A549 (cell line): ENCODE data around the gene ODC1. TPM values are rescaled to one million over a fixed set of nuclear protein-coding genes. Genes with fewer than 3 reads are reported as not detected.

ENCODE experiments used
- ATAC-seq, 2 experiments: fragments of 200-7000 bp in 1 of 2; fragments of >200 bp in 1 of 2; cut with Nextera tagmentation in 1 of 2; cut with Tn5 transposase in 1 of 2; 3 replicates each; pipeline versions ENCODE4 v1.8.0 to v1.9.1; 2018 to 2020; ENCODE audit warnings: mild to moderate bottlenecking in 1 of 2, moderate library complexity in 1 of 2
- CTCF ChIA-PET: fragments of 300-600 bp; sonication (Branson Sonifier 250); formaldehyde crosslinking; extraction: SDS; loops from one replicate; lab custom pipeline; 2021; ENCODE audit warnings: antibody characterized with exemption, inconsistent platforms; lab: Yijun Ruan, JAX
- POLR2A ChIA-PET: fragments of 350-600 bp; formaldehyde crosslinking; extraction: SDS; loops from one replicate; lab custom pipeline; 2021; ENCODE audit warnings: antibody characterized with exemption, inconsistent platforms; lab: Yijun Ruan, JAX
- DNase-seq, 2 experiments: peaks; one replicate each; pipeline versions ENCODE4 v3.0.0 to v3.0.0-alpha.2; 2011 to 2016; ENCODE audit warnings: low read depth in 1 of 2, low spot score in 1 of 2
- FAIRE-seq: peaks from 2 replicates; lab custom pipeline; 2011; peaks lifted over from hg19 to GRCh38; lab: Jason Lieb, UNC
- H3K27ac ChIP-seq, 2 experiments: fragments of >200 bp; sonication (Bioruptor Twin); formaldehyde crosslinking; 3 replicates each; pipeline ENCODE4 v1.5.1; 2016 to 2017
- H3K4me1 ChIP-seq: fragments of >200 bp; sonication (Bioruptor Twin); formaldehyde crosslinking; 3 replicates; pipeline ENCODE4 v1.6.1; 2016
- H3K4me2 ChIP-seq: fragments of >200 bp; sonication (Bioruptor Twin); formaldehyde crosslinking; 3 replicates; pipeline ENCODE4 v1.6.1; 2016
- H3K4me3 ChIP-seq: fragments of >200 bp; sonication (Bioruptor Twin); formaldehyde crosslinking; 3 replicates; pipeline ENCODE4 v1.5.1; 2016
- H3K9me3 ChIP-seq: fragments of >200 bp; sonication (Bioruptor Twin); formaldehyde crosslinking; 3 replicates; pipeline ENCODE4 v1.6.1; 2016
- CHD2 ChIP-seq: fragments of 150-350 bp; IDR thresholded peaks from 2 replicates; pipeline ENCODE4 v1.6.1; 2014; ENCODE audit warnings: low read length; ENCODE audit not compliant: partially characterized antibody
- CHD4 ChIP-seq: fragments of 200-600 bp; sonication (generic); IDR thresholded peaks from 2 replicates; pipeline ENCODE4 v1.6.1; 2016; ENCODE audit warnings: antibody characterized with exemption, mild to moderate bottlenecking, borderline replicate concordance
- EHF ChIP-seq: fragments of 250-450 bp; sonication (Bioruptor Pico); IDR thresholded peaks from 2 replicates; pipeline ENCODE4 v1.5.0; 2020; ENCODE audit warnings: mild to moderate bottlenecking
- ESRRA ChIP-seq: fragments of 150-350 bp; IDR thresholded peaks from 2 replicates; pipeline ENCODE4 v1.6.1; 2014; ENCODE audit warnings: mild to moderate bottlenecking, low read length, borderline replicate concordance
- FOSL2 ChIP-seq, 2 experiments: fragments of 450-650 bp in 1 of 2; fragments of >200 bp in 1 of 2; sonication (Bioruptor Twin) in 1 of 2; formaldehyde crosslinking; IDR thresholded peaks; 2 replicates each; pipeline versions ENCODE4 v1.5.0 to v1.6.1; 2016 to 2020; ENCODE audit warnings: mild to moderate bottlenecking in 1 of 2, moderate library complexity in 1 of 2
- GATA3 ChIP-seq: IDR thresholded peaks from 2 replicates; pipeline ENCODE4 v1.6.1; 2012; ENCODE audit warnings: borderline replicate concordance
- HOXB13 ChIP-seq: fragments of 250-450 bp; sonication (Bioruptor Pico); IDR thresholded peaks from 2 replicates; pipeline ENCODE4 v1.5.0; 2020; ENCODE audit warnings: low read depth, mild to moderate bottlenecking, moderate library complexity
- HOXB5 ChIP-seq: fragments of 250-450 bp; sonication (Bioruptor Pico); IDR thresholded peaks from 2 replicates; pipeline ENCODE4 v1.5.0; 2020; ENCODE audit warnings: mild to moderate bottlenecking, moderate library complexity
- JUNB ChIP-seq: fragments of >200 bp; sonication (Bioruptor Twin); formaldehyde crosslinking; IDR thresholded peaks from 2 replicates; pipeline ENCODE4 v1.6.1; 2016
- KDM1A ChIP-seq: fragments of 200-600 bp; sonication (generic); IDR thresholded peaks from 2 replicates; pipeline ENCODE4 v1.6.1; 2016; ENCODE audit warnings: low read depth, mild to moderate bottlenecking
- KDM5A ChIP-seq: fragments of 200-600 bp; sonication (generic); IDR thresholded peaks from 2 replicates; pipeline ENCODE4 v1.6.1; 2016; ENCODE audit warnings: antibody characterized with exemption, mild to moderate bottlenecking
- MAZ ChIP-seq: fragments of 150-350 bp; IDR thresholded peaks from 2 replicates; pipeline ENCODE4 v1.6.1; 2014; ENCODE audit warnings: antibody characterized with exemption, low read depth, low read length, borderline replicate concordance
- RARB ChIP-seq: fragments of 250-450 bp; sonication (Bioruptor Pico); IDR thresholded peaks from 2 replicates; pipeline ENCODE4 v1.8.0; 2021; ENCODE audit warnings: mild to moderate bottlenecking, moderate library complexity
- RNF2 ChIP-seq: fragments of 200-600 bp; sonication (generic); IDR thresholded peaks from 2 replicates; pipeline ENCODE4 v1.6.1; 2016; ENCODE audit warnings: low read depth, mild to moderate bottlenecking, antibody characterized with exemption, moderate library complexity, borderline replicate concordance
- SREBF2 ChIP-seq: fragments of 450-650 bp; IDR thresholded peaks from 2 replicates; pipeline ENCODE4 v1.6.1; 2014; ENCODE audit warnings: mild to moderate bottlenecking, moderate library complexity
- TP53 ChIP-seq: fragments of 250-450 bp; sonication (Bioruptor Pico); IDR thresholded peaks from 2 replicates; pipeline ENCODE4 v1.5.0; 2021; ENCODE audit warnings: mild to moderate bottlenecking, moderate library complexity
- WGBS: methylation state at CpG from one replicate; pipeline ENCODE4 v1.1.6; 2017; ENCODE audit errors: missing lambda C conversion rate; 5-methylcytosine and 5-hydroxymethylcytosine counted together
- polyA plus RNA-seq, 4 experiments: library from polyadenylated mRNA; depleted of rRNA in 3 of 4; stranded (reverse); fragments of >200 nt; fragmentation: RNase III in 1 of 4; extraction: RNeasy Plus Mini Kit Qiagen cat#74134 plus additional on column Dnase treatment in 1 of 4; gene quantifications; 2 replicates in 3 of 4; 3 replicates in 1 of 4; pipeline ENCODE4 v1.2.3, GENCODE V29; 2011 to 2017
- TF ChIP-seq, protein P1 (sequence below): fragments of 250-450 bp; sonication (Bioruptor Pico); IDR thresholded peaks from 2 replicates; pipeline ENCODE4 v1.5.0; 2020; ENCODE audit warnings: low read depth, mild to moderate bottlenecking, moderate library complexity
- TF ChIP-seq, protein P2 (sequence below): fragments of 200-600 bp; sonication (generic); IDR thresholded peaks from 2 replicates; pipeline ENCODE4 v1.6.1; 2016; ENCODE audit warnings: antibody characterized with exemption, mild to moderate bottlenecking, moderate library complexity
- TF ChIP-seq, protein P3 (sequence below): fragments of 250-450 bp; sonication (Bioruptor Pico); IDR thresholded peaks from 2 replicates; pipeline ENCODE4 v1.5.0; 2021; ENCODE audit warnings: mild to moderate bottlenecking, moderate library complexity, borderline replicate concordance
- TF ChIP-seq, protein P4 (sequence below): IDR thresholded peaks from 2 replicates; pipeline ENCODE4 v1.6.1; 2012
- TF ChIP-seq, protein P5 (sequence below): fragments of >200 bp; sonication (Bioruptor Twin); formaldehyde crosslinking; IDR thresholded peaks from 2 replicates; pipeline ENCODE4 v1.6.1; 2016
- TF ChIP-seq, protein P6 (sequence below): fragments of 150-350 bp; IDR thresholded peaks from 2 replicates; pipeline ENCODE4 v1.6.1; 2014; ENCODE audit warnings: low read depth, mild to moderate bottlenecking, low read length
- TF ChIP-seq, protein P7 (sequence below): fragments of >200 bp; sonication (Bioruptor Twin); formaldehyde crosslinking; IDR thresholded peaks from 3 replicates; pipeline ENCODE4 v1.5.1; 2016
- TF ChIP-seq, protein P8 (sequence below): IDR thresholded peaks from 2 replicates; pipeline ENCODE4 v1.6.1; 2012

ODC1 gene
- polyA plus RNA-seq, 2 of the 4 experiments (the other 2 are of a cell fraction) = 57.8 to 265 TPM

DNA sequence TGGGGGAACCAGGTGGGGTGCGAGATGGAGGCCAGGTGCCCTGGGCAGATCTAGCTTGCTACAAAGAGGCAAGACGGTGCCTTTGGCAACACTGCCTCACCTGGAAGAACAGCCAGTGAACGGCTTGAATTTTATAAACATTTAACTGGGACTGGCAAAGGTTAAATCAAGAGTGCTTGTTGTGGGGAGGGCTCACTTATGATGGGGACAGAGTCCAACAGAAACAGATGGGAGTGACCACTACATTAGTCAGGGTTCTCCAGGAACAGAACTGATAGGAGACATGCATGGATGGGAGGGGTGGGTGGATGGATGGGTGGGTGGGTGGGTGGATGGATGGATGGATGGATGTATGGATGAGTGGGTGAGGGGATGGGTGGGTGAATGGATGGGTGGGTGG is 19.2 kb downstream of the ODC1 start:
- peaks cover 11% of the 10 kb centered on the region for H3K4me1 ChIP-seq
- no peak for FAIRE-seq
- H3K4me3 ChIP-seq = no peak overlapping the region
- TF ChIP-seq, protein P1, sequence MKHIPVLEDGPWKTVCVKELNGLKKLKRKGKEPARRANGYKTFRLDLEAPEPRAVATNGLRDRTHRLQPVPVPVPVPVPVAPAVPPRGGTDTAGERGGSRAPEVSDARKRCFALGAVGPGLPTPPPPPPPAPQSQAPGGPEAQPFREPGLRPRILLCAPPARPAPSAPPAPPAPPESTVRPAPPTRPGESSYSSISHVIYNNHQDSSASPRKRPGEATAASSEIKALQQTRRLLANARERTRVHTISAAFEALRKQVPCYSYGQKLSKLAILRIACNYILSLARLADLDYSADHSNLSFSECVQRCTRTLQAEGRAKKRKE (CRISPR knock-in tag) = no peak
- TF ChIP-seq TP53 = no peak
- TF ChIP-seq ESRRA = no peak
- no peak for TF ChIP-seq CHD2
- no peak for TF ChIP-seq RNF2
- TF ChIP-seq, protein P2, sequence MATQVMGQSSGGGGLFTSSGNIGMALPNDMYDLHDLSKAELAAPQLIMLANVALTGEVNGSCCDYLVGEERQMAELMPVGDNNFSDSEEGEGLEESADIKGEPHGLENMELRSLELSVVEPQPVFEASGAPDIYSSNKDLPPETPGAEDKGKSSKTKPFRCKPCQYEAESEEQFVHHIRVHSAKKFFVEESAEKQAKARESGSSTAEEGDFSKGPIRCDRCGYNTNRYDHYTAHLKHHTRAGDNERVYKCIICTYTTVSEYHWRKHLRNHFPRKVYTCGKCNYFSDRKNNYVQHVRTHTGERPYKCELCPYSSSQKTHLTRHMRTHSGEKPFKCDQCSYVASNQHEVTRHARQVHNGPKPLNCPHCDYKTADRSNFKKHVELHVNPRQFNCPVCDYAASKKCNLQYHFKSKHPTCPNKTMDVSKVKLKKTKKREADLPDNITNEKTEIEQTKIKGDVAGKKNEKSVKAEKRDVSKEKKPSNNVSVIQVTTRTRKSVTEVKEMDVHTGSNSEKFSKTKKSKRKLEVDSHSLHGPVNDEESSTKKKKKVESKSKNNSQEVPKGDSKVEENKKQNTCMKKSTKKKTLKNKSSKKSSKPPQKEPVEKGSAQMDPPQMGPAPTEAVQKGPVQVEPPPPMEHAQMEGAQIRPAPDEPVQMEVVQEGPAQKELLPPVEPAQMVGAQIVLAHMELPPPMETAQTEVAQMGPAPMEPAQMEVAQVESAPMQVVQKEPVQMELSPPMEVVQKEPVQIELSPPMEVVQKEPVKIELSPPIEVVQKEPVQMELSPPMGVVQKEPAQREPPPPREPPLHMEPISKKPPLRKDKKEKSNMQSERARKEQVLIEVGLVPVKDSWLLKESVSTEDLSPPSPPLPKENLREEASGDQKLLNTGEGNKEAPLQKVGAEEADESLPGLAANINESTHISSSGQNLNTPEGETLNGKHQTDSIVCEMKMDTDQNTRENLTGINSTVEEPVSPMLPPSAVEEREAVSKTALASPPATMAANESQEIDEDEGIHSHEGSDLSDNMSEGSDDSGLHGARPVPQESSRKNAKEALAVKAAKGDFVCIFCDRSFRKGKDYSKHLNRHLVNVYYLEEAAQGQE = no peak
- no peak for TF ChIP-seq CHD4
- TF ChIP-seq, protein P3, sequence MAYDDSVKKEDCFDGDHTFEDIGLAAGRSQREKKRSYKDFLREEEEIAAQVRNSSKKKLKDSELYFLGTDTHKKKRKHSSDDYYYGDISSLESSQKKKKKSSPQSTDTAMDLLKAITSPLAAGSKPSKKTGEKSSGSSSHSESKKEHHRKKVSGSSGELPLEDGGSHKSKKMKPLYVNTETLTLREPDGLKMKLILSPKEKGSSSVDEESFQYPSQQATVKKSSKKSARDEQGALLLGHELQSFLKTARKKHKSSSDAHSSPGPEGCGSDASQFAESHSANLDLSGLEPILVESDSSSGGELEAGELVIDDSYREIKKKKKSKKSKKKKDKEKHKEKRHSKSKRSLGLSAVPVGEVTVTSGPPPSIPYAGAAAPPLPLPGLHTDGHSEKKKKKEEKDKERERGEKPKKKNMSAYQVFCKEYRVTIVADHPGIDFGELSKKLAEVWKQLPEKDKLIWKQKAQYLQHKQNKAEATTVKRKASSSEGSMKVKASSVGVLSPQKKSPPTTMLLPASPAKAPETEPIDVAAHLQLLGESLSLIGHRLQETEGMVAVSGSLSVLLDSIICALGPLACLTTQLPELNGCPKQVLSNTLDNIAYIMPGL (CRISPR knock-in tag) = no peak
- no peak for TF ChIP-seq JUNB
- no peak for TF ChIP-seq EHF (CRISPR knock-in tag)
- TF ChIP-seq HOXB5 (CRISPR knock-in tag) = no peak
- TF ChIP-seq, protein P4, sequence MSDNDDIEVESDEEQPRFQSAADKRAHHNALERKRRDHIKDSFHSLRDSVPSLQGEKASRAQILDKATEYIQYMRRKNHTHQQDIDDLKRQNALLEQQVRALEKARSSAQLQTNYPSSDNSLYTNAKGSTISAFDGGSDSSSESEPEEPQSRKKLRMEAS = no peak
- TF ChIP-seq FOSL2 (IDR thresholded peaks at IDR 0.05) = no peak
- no peak for TF ChIP-seq FOSL2 (CRISPR knock-in tag; IDR thresholded peaks at IDR 0.05)
- TF ChIP-seq HOXB13 (CRISPR knock-in tag) = no peak
- no peak for TF ChIP-seq GATA3
- TF ChIP-seq KDM1A = no peak
- no peak for TF ChIP-seq KDM5A
- TF ChIP-seq SREBF2 = no peak
- 83% methylated on average over 3 of the region's 3 CpGs for WGBS
- H3K9me3 ChIP-seq = no peaks in the 10 kb centered on the region
- ATAC-seq = no peak
- no peak for DNase-seq
- H3K4me2 ChIP-seq = no peak overlapping the region
- CTCF ChIA-PET = interaction anchor here (0.7 to 25.7 kb wide), 5 partner anchors 20 to 357 kb away, joined by 3 to 374 read pairs (median 11); partner anchors contain the start of gene RRM2
- POLR2A ChIA-PET = no interaction called here
- H3K27ac ChIP-seq = no peak overlapping the region

DNA sequence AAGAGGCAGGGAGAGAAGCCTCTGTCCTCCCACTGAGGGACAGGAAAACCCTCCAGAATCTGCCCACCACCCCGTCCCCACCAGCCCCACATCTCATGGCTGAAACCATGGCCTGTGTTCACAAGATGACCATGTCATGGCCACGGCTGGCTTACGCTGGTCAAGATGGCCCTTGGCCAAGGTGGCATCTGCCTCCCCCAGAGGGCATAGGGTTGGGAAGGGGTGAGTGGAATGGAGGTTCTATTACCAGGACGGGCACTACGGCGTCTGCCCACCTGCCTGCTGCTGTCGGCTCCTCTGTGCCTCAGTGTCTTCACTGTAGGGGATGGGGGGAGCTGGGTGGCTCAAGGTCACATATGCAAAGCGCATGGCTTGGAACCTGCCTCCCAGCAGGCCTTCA is 19.8 kb downstream of the ODC1 start:
- CTCF ChIA-PET = interaction anchor here (0.5 to 25.7 kb wide), 5 partner anchors 19 to 357 kb away, joined by 3 to 374 read pairs (median 11); partner anchors contain the start of gene RRM2
- no peak overlapping the region for H3K27ac ChIP-seq
- POLR2A ChIA-PET = no interaction called here
- TF ChIP-seq, protein P5, sequence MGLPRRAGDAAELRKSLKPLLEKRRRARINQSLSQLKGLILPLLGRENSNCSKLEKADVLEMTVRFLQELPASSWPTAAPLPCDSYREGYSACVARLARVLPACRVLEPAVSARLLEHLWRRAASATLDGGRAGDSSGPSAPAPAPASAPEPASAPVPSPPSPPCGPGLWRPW = no peak
- TF ChIP-seq MAZ (no peak), RARB (no peak), KDM1A (no peak)
- TF ChIP-seq, protein P3 (CRISPR knock-in tag) = no peak
- TF ChIP-seq, protein P6, sequence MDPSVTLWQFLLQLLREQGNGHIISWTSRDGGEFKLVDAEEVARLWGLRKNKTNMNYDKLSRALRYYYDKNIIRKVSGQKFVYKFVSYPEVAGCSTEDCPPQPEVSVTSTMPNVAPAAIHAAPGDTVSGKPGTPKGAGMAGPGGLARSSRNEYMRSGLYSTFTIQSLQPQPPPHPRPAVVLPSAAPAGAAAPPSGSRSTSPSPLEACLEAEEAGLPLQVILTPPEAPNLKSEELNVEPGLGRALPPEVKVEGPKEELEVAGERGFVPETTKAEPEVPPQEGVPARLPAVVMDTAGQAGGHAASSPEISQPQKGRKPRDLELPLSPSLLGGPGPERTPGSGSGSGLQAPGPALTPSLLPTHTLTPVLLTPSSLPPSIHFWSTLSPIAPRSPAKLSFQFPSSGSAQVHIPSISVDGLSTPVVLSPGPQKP = no peak
- TF ChIP-seq, protein P7, sequence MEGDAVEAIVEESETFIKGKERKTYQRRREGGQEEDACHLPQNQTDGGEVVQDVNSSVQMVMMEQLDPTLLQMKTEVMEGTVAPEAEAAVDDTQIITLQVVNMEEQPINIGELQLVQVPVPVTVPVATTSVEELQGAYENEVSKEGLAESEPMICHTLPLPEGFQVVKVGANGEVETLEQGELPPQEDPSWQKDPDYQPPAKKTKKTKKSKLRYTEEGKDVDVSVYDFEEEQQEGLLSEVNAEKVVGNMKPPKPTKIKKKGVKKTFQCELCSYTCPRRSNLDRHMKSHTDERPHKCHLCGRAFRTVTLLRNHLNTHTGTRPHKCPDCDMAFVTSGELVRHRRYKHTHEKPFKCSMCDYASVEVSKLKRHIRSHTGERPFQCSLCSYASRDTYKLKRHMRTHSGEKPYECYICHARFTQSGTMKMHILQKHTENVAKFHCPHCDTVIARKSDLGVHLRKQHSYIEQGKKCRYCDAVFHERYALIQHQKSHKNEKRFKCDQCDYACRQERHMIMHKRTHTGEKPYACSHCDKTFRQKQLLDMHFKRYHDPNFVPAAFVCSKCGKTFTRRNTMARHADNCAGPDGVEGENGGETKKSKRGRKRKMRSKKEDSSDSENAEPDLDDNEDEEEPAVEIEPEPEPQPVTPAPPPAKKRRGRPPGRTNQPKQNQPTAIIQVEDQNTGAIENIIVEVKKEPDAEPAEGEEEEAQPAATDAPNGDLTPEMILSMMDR = no peak
- TF ChIP-seq, protein P8, sequence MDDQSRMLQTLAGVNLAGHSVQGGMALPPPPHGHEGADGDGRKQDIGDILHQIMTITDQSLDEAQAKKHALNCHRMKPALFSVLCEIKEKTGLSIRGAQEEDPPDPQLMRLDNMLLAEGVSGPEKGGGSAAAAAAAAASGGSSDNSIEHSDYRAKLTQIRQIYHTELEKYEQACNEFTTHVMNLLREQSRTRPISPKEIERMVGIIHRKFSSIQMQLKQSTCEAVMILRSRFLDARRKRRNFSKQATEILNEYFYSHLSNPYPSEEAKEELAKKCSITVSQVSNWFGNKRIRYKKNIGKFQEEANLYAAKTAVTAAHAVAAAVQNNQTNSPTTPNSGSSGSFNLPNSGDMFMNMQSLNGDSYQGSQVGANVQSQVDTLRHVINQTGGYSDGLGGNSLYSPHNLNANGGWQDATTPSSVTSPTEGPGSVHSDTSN = no peak

More for the DNA sequence above, 19.8 kb downstream of the ODC1 start:
- DNase-seq = no peak
- no peak for FAIRE-seq
- peaks cover 11% of the 10 kb centered on the region for H3K4me1 ChIP-seq
- H3K4me2 ChIP-seq = no peak overlapping the region
- no peak overlapping the region for H3K4me3 ChIP-seq
- no peaks in the 10 kb centered on the region for H3K9me3 ChIP-seq
- no peak for ATAC-seq
- WGBS = 97% methylated on average over 7 of the region's 8 CpGs
